Stomach (tissue), 4 donors: ENCODE results near the gene MRPS18C.

Source experiments
- EP300 ChIP-seq: sonication (generic); formaldehyde crosslinking; IDR thresholded peaks from one replicate; pipeline ENCODE4 v1.6.1; 2017; ENCODE audit warnings: antibody characterized with exemption
- POLR2AphosphoS5 ChIP-seq, 3 donors: sonication (generic); formaldehyde crosslinking; IDR thresholded peaks; one replicate each; pipeline ENCODE4 v1.6.1; 2016; ENCODE audit warnings: antibody characterized with exemption in 3 of 3
- TF ChIP-seq, protein P1 (sequence below), 7 experiments: fragments of 450-650 bp in 4 of 7; fragments of 200-600 bp in 3 of 7; sonication (generic) in 3 of 7; IDR thresholded peaks; one replicate each; pipeline ENCODE4 v1.5.1; 2016 to 2019; ENCODE audit warnings: antibody characterized with exemption in 7 of 7, control low read depth in 2 of 7, mild to moderate bottlenecking in 1 of 7

DNA sequence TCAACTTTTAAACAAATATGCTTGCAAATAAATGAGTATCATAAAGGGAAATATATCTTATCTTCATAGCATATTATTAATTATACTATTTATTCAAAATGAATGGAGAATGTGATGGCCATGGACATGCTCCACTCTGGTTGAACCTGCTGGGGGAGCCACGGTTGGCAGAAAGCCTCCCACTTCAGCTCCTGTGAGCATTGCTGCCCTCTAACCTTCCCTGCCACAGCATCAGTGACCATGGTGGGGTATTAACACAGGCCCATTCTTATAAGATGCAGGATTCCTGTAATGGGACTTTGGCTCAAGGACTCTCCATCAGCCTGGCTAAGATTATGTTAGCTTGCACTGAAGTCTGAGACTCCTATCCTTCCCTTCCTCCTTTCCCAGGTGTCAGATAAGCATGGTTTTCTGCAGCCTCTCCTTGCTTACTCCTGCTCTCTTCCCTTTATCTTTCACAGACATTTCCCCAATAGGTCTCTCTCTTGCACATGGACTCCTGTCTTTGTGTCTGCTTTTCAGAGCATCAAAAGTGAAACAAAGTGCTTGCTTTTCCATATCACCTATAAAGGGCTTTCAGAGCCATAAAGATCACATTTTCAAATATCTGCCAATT, 34.0 kb downstream of the MRPS18C start:
- TF ChIP-seq POLR2AphosphoS5 (IDR thresholded peaks at IDR 0.05) (no peak), EP300 (no peak)
- TF ChIP-seq, protein P1, sequence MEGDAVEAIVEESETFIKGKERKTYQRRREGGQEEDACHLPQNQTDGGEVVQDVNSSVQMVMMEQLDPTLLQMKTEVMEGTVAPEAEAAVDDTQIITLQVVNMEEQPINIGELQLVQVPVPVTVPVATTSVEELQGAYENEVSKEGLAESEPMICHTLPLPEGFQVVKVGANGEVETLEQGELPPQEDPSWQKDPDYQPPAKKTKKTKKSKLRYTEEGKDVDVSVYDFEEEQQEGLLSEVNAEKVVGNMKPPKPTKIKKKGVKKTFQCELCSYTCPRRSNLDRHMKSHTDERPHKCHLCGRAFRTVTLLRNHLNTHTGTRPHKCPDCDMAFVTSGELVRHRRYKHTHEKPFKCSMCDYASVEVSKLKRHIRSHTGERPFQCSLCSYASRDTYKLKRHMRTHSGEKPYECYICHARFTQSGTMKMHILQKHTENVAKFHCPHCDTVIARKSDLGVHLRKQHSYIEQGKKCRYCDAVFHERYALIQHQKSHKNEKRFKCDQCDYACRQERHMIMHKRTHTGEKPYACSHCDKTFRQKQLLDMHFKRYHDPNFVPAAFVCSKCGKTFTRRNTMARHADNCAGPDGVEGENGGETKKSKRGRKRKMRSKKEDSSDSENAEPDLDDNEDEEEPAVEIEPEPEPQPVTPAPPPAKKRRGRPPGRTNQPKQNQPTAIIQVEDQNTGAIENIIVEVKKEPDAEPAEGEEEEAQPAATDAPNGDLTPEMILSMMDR (IDR thresholded peaks at IDR 0.05), result no peak
